ENCODE data around the gene AP1S1. TPM values are rescaled to one million over a fixed set of nuclear protein-coding genes. Genes with fewer than 3 reads are reported as not detected.

AP1S1 gene
- total and polyA plus RNA-seq, 2 of the 13 experiments (the other 11 are each of a cell fraction or from before 2014, with no cell fraction given) = 57.5 to 68.1 TPM

GRCh38 chr7:101165075-101165957, 11.0 kb downstream of the AP1S1 start, which contains the start of gene VGF (continued):
- TF ChIP-seq CERS6 (CRISPR knock-in tag; IDR thresholded peaks at IDR 0.05) (peak; percentile 92), EEA1 (CRISPR knock-in tag; IDR thresholded peaks at IDR 0.05; ENCODE audit: borderline replicate concordance) (peak; percentile 99), ZNF432 (CRISPR knock-in tag; IDR thresholded peaks at IDR 0.05; ENCODE audit: borderline replicate concordance) (peak; percentile 90), TCF7 (IDR thresholded peaks at IDR 0.05; ENCODE audit: low read depth) (no peak), ZNF382 (CRISPR knock-in tag; IDR thresholded peaks at IDR 0.05; ENCODE audit: borderline replicate concordance) (no peak), ZNF160 (CRISPR knock-in tag; IDR thresholded peaks at IDR 0.05) (peak; percentile 98), ATF6 (CRISPR knock-in tag; conservative IDR thresholded peaks at IDR 0.05) (peak; percentile 97; the same call in 1 of the 2 replicates), KLF12 (CRISPR knock-in tag; IDR thresholded peaks at IDR 0.05; ENCODE audit: borderline replicate concordance) (peak; percentile 97), ZBTB14 (CRISPR knock-in tag; IDR thresholded peaks at IDR 0.05) (peak; percentile 83), GABPA (IDR thresholded peaks at IDR 0.05; ENCODE audit: low read depth, low read length) (no peak), GABPA (CRISPR knock-in tag; IDR thresholded peaks at IDR 0.05; ENCODE audit: low read depth) (no peak), ZSCAN31 (CRISPR knock-in tag; IDR thresholded peaks at IDR 0.05; ENCODE audit: low read depth) (peak; percentile 99), ZNF850 (CRISPR knock-in tag; conservative IDR thresholded peaks at IDR 0.05) (no peak), ATF4 (CRISPR knock-in tag; IDR thresholded peaks at IDR 0.05) (peak in 1 of 2 experiments; percentile 87; a peak in 2 of 4 replicates), REST (IDR thresholded peaks at IDR 0.05; ENCODE audit: borderline replicate concordance in 1 of 2, low read depth in 1 of 2, low read length in 2 of 2) (peak in 1 of 2 experiments; percentile 100), ZNF670 (CRISPR knock-in tag; IDR thresholded peaks at IDR 0.05; ENCODE audit: borderline replicate concordance) (peak; percentile 71; the same call in 1 of the 2 replicates), ZNF782 (CRISPR knock-in tag; IDR thresholded peaks at IDR 0.05; ENCODE audit: borderline replicate concordance) (peak; percentile 99; the same call in 1 of the 2 replicates), RBM22 (optimal IDR thresholded peaks at IDR 0.05; ENCODE audit: low read length) (no peak), ZNF672 (CRISPR knock-in tag; IDR thresholded peaks at IDR 0.05) (no peak)

Measured in HepG2 (cell line).